Esophagus (tissue), 2 donors: ENCODE results near the gene SPANXN3. TPM values are rescaled to one million over a fixed set of nuclear protein-coding genes. Genes with fewer than 3 reads are reported as not detected.
"Not testable (repeated sequence)": the region's sequence is repeated elsewhere in the genome, so short reads cannot be mapped to it uniquely, and the experiment has no call there.

Experiments used
- H3K27ac ChIP-seq, 2 donors: one replicate each; pipeline ENCODE4 v1.5.1; 2013; ENCODE audit warnings: low read depth in 2 of 2, mild to moderate bottlenecking in 2 of 2, inconsistent platforms in 1 of 2, low read length in 1 of 2, moderate library complexity in 1 of 2
- H3K27me3 ChIP-seq, 2 donors: one replicate each; pipeline ENCODE4 v1.6.1; 2013; ENCODE audit warnings: low read length in 2 of 2, control low read depth in 1 of 2, mild to moderate bottlenecking in 1 of 2; ENCODE audit not compliant: insufficient read depth in 2 of 2, control insufficient read depth in 1 of 2
- H3K36me3 ChIP-seq, 2 donors: one replicate each; pipeline ENCODE4 v1.6.1; 2013; ENCODE audit warnings: low read length in 1 of 2; ENCODE audit not compliant: control insufficient read depth in 2 of 2, insufficient read depth in 2 of 2
- H3K4me1 ChIP-seq, 2 donors: one replicate each; pipeline ENCODE4 v1.6.1; 2013; ENCODE audit warnings: low read length in 1 of 2; ENCODE audit not compliant: control insufficient read depth in 2 of 2, insufficient read depth in 2 of 2
- H3K4me3 ChIP-seq, 2 donors: one replicate each; pipeline ENCODE4 v1.5.1; 2013; ENCODE audit warnings: low read length in 2 of 2, mild to moderate bottlenecking in 2 of 2, low read depth in 1 of 2, moderate library complexity in 1 of 2
- H3K9me3 ChIP-seq, 2 donors: one replicate each; pipeline ENCODE4 v1.6.1; 2013; ENCODE audit warnings: mild to moderate bottlenecking in 2 of 2, low read depth in 1 of 2, low read length in 1 of 2, moderate library complexity in 1 of 2; ENCODE audit not compliant: control insufficient read depth in 2 of 2, insufficient read depth in 1 of 2
- WGBS, 2 donors: extraction: QIAGEN DNeasy Blood & Tissue Kit; methylation state at CpG; one replicate each; pipeline ENCODE4 v1.1.7; 2013; 5-methylcytosine and 5-hydroxymethylcytosine counted together
- polyA plus RNA-seq, 2 donors: library from polyadenylated mRNA; stranded (reverse); fragments of 200-250 nt; gene quantifications; one replicate each; pipeline ENCODE4 v1.2.3, GENCODE V29; 2013
- donor health status: healthy with polysubstance abuse.
- donor health status: Bipolar disorder and iron deficiency.

The SPANXN3 gene, protein sequence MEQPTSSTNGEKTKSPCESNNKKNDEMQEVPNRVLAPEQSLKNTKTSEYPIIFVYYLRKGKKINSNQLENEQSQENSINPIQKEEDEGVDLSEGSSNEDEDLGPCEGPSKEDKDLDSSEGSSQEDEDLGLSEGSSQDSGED
- polyA plus RNA-seq, result not detected

GRCh38 chrX:143517375-143517774 is at the start of gene SPANXN3:
Gene SPANXN3 (minus strand): TSS chrX:143517475. CDS start chrX:143517391, 84 bp downstream.
- not testable (repeated sequence) for H3K27ac ChIP-seq, H3K4me1 ChIP-seq, H3K9me3 ChIP-seq, H3K27me3 ChIP-seq, H3K4me3 ChIP-seq, H3K36me3 ChIP-seq
- 60 to 83% methylated on average over 1 of the region's 5 CpGs for WGBS, 2 donors

- Histone ChIP-seq H3K27ac (no peak overlapping the region), H3K9me3 (peaks cover 0 to 2% of the 10 kb centered on the region in 2 donors), H3K4me3 (no peak overlapping the region), H3K36me3 (no peaks in the 10 kb centered on the region), H3K4me1 (no peaks in the 10 kb centered on the region), H3K27me3 (no peaks in the 10 kb centered on the region)
- 79 to 88% methylated on average over 3 of the region's 3 CpGs for WGBS, 2 donors
Measured at GRCh38 chrX:143536176-143536575, 18.9 kb upstream of the SPANXN3 start.

GRCh38 chrX:143502196-143502595 is 15.1 kb downstream of the SPANXN3 start:
- H3K27me3 ChIP-seq, H3K27ac ChIP-seq, H3K36me3 ChIP-seq, H3K9me3 ChIP-seq, H3K4me1 ChIP-seq, H3K4me3 ChIP-seq: not testable (repeated sequence)
- 57 to 65% methylated on average over 6 of the region's 6 CpGs for WGBS, 2 donors

- WGBS, 2 donors, result 42 to 51% methylated on average over 3 of the region's 3 CpGs
Measured at GRCh38 chrX:143500751-143501150, 16.5 kb downstream of the SPANXN3 start.

DNA sequence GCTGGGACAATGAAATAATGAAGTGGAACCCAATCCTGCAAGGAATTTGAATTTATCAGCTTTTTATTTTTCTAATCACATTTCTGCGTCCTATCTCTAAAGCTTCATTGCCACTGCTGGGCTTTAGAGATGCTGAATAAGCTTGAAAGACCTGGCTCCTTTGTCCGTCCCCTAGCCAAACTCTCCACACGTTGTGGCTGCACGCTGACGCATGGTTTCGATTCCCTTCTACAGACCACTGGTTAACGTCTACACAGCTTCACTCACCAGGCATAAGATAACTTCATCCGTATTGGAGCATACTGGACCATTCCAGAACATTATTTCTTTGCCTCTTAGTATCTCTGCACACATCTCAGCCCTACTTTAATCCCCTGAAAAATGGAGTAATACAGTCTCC is 31.2 kb downstream of the SPANXN3 start:
- WGBS, 2 donors, result 78 to 85% methylated on average over 8 of the region's 8 CpGs
- Histone ChIP-seq H3K9me3 (no peaks in the 10 kb centered on the region), H3K4me1 (no peaks in the 10 kb centered on the region), H3K27ac (no peak overlapping the region), H3K4me3 (no peak overlapping the region), H3K27me3 (no peaks in the 10 kb centered on the region), H3K36me3 (no peaks in the 10 kb centered on the region)

More at GRCh38 chrX:143500751-143501150, 16.5 kb downstream of the SPANXN3 start:
- H3K27ac ChIP-seq, result no peak overlapping the region
- H3K9me3 ChIP-seq, result no peaks in the 10 kb centered on the region
- H3K4me1 ChIP-seq, result no peaks in the 10 kb centered on the region
- no peak overlapping the region for H3K4me3 ChIP-seq
- no peaks in the 10 kb centered on the region for H3K27me3 ChIP-seq
- H3K36me3 ChIP-seq, result no peaks in the 10 kb centered on the region

DNA sequence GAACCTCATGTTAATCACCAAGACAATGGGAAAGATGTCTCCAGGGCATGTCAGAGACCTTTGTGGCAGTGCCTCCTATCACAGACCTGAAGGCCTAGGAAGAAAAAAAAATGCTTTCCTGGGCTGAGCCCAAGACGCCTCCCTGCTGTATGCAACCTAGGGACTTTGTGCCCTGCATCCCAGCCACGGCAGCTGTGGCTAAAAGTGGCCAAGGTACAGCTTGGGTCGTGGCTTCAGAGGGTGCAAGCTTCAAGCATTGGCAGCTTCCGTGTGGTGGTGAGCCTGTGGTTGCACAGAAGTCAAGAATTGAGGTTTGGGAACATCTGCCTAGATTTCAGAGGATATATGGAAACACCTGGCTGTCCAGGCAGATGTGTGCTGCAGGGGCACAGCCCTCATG is 40.5 kb downstream of the SPANXN3 start:
- H3K9me3 ChIP-seq, result no peaks in the 10 kb centered on the region
- H3K27me3 ChIP-seq, result no peaks in the 10 kb centered on the region
- 48 to 69% methylated on average over 4 of the region's 4 CpGs for WGBS, 2 donors
- H3K36me3 ChIP-seq, result no peaks in the 10 kb centered on the region
- H3K4me3 ChIP-seq, result no peak overlapping the region
- H3K27ac ChIP-seq, result no peak overlapping the region
- H3K4me1 ChIP-seq, result no peaks in the 10 kb centered on the region

DNA sequence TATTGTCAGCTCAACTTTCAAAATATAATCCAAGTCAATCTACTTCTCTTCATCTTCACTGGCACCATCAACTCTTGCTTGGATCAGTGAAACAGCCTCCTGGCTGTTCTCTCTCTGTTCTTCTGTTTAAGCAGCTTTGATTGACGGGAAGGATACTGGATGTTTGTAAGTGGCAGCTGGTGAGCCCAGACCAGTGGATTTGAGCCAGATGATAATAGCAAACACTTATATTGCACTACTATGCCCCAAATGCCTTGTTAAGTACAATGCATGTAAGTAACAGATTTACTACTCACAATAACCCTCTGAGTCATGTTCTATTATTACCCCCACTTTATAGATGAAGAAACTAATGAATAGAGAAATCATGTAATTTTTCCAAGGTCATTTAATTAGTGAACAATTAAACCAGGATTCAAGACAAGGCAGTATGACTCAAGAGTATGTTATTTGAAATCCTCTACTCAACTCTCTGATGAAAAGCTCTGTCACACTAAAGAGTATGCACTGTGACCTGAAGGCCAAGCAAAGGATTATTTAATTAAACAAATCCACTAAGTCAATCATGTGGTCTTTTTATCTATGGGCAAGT is 44.8 kb downstream of the SPANXN3 start:
- Histone ChIP-seq H3K4me1 (no peaks in the 10 kb centered on the region), H3K27me3 (no peaks in the 10 kb centered on the region), H3K27ac (no peak overlapping the region), H3K9me3 (no peaks in the 10 kb centered on the region), H3K4me3 (no peak overlapping the region), H3K36me3 (no peaks in the 10 kb centered on the region)
- WGBS, 2 donors, result 46 to 60% methylated on average over 1 of the region's 1 CpG

DNA sequence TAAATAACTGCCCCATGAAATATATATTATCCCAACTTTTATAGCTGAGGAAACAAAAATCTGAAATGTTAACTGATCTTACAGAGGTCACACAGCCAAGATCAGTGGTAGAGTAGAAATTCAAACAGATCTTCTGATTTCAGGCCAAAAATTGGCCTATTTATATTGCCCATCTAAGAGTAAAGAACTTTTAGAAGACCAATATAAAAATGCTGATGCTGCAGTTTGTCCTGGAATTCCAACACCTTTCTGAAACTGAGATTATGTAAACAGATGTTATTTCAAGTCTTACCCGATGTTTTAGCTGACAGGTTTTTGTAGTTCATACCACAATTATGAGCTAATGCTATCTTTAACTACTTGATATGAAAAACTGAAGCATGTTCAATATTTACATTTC is 51.1 kb downstream of the SPANXN3 start:
- H3K27ac ChIP-seq, result no peak overlapping the region
- H3K4me1 ChIP-seq, result no peaks in the 10 kb centered on the region
- H3K9me3 ChIP-seq, result no peaks in the 10 kb centered on the region
- no peaks in the 10 kb centered on the region for H3K36me3 ChIP-seq
- no peak overlapping the region for H3K4me3 ChIP-seq
- WGBS, 2 donors, result 30 to 41% methylated on average over 1 of the region's 1 CpG
- no peaks in the 10 kb centered on the region for H3K27me3 ChIP-seq

GRCh38 chrX:143462696-143463095 is 54.6 kb downstream of the SPANXN3 start:
- H3K4me1 ChIP-seq, result no peaks in the 10 kb centered on the region
- WGBS, 2 donors, result 77 to 85% methylated on average over 10 of the region's 10 CpGs
- peaks cover 0 to 3% of the 10 kb centered on the region in 2 donors for H3K9me3 ChIP-seq
- H3K27ac ChIP-seq, result no peak overlapping the region
- H3K27me3 ChIP-seq, result no peaks in the 10 kb centered on the region
- no peaks in the 10 kb centered on the region for H3K36me3 ChIP-seq
- H3K4me3 ChIP-seq, result no peak overlapping the region

DNA sequence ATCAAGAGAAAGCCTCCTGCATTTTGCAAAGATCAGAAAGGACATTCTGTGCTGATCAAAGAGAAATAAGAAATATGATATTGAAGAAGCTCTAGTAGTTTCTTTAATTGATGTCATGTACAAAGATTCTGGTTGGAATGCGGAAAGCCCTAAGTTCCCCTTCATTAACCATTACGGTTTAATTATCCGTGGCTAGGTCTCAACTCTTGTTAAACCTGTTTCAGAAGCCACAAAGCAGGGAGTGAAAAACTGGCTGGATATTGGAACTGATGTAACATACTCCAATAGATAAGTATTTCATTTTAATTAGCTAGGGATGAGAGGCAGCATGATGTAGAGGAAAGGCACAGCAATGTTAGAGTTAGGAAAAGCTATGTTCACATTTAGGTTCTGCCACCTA is 55.7 kb downstream of the SPANXN3 start:
- 59 to 83% methylated on average over 3 of the region's 3 CpGs for WGBS, 2 donors
- H3K9me3 ChIP-seq, result peaks cover 0 to 3% of the 10 kb centered on the region in 2 donors
- no peaks in the 10 kb centered on the region for H3K27me3 ChIP-seq
- H3K27ac ChIP-seq, result no peak overlapping the region
- no peaks in the 10 kb centered on the region for H3K36me3 ChIP-seq
- H3K4me3 ChIP-seq, result no peak overlapping the region
- H3K4me1 ChIP-seq, result no peaks in the 10 kb centered on the region
